OCI-LY3 (cell line): ENCODE measurements around the gene RPS6KA5.

ENCODE experiments used
- H2AFZ ChIP-seq: fragments of 200-600, 300-600 bp; shearing (Covaris generic); 2 replicates; pipeline ENCODE4 v1.6.0; 2014; ENCODE audit warnings: antibody characterized with exemption, low read depth, low read length
- H3K27ac ChIP-seq: fragments of 200-600, 300-600 bp; sonication (generic); 2 replicates; pipeline ENCODE4 v1.5.1; 2014; ENCODE audit warnings: mild to moderate bottlenecking, low read length, moderate library complexity, mixed read lengths
- H3K27me3 ChIP-seq: fragments of 200-600, 300-600 bp; sonication (generic); 2 replicates; pipeline ENCODE4 v1.6.1; 2014; ENCODE audit warnings: low read depth, low read length, mixed read lengths
- H3K36me3 ChIP-seq: fragments of 200-600, 300-600 bp; sonication (generic); replicated peaks from 2 replicates; pipeline ENCODE3; 2014; ENCODE audit warnings: low read depth, low read length, mixed read lengths
- H3K4me1 ChIP-seq: fragments of 300-600, 200-600 bp; sonication (generic); 2 replicates; pipeline ENCODE4 v1.6.1; 2014; ENCODE audit warnings: low read length, mixed read lengths
- H3K4me2 ChIP-seq: fragments of 200-600, 300-600 bp; sonication (generic); 2 replicates; pipeline ENCODE4 v1.6.1; 2014; ENCODE audit warnings: low read length, mixed read lengths
- H3K4me3 ChIP-seq: fragments of 300-600, 200-600 bp; sonication (generic); 2 replicates; pipeline ENCODE4 v1.5.1; 2014; ENCODE audit warnings: antibody characterized with exemption, mild to moderate bottlenecking, low read length, moderate library complexity
- H3K79me2 ChIP-seq: fragments of 300-600, 200-600 bp; shearing (Covaris generic); 2 replicates; pipeline ENCODE4 v1.6.1; 2014; ENCODE audit warnings: mild to moderate bottlenecking, low read length, mixed read lengths
- H3K9ac ChIP-seq: fragments of 300-600, 200-600 bp; shearing (Covaris generic); 2 replicates; pipeline ENCODE4 v1.6.0; 2014; ENCODE audit warnings: mild to moderate bottlenecking, low read length, moderate library complexity
- H3K9me3 ChIP-seq: fragments of 200-600, 300-600 bp; shearing (Covaris generic); 2 replicates; pipeline ENCODE4 v1.6.1; 2014; ENCODE audit warnings: low read length, mixed read lengths; ENCODE audit not compliant: insufficient read depth
- H4K20me1 ChIP-seq: fragments of 200-600, 300-600 bp; sonication (generic); 2 replicates; pipeline ENCODE4 v1.6.1; 2016; ENCODE audit warnings: low read length, mixed read lengths; ENCODE audit not compliant: insufficient read depth
- EZH2phosphoT487 ChIP-seq: fragments of 200-600 bp; shearing (Covaris generic); IDR thresholded peaks from 2 replicates; pipeline ENCODE4 v1.6.1; 2018; ENCODE audit warnings: antibody characterized with exemption, mixed run types, low read depth
- TF ChIP-seq, protein P1 (sequence below): fragments of 200-600, 300-600 bp; sonication (generic); IDR thresholded peaks from 2 replicates; pipeline ENCODE4 v1.5.1; 2014; ENCODE audit warnings: antibody characterized with exemption, low read length, low read depth

RPS6KA5 gene

DNA sequence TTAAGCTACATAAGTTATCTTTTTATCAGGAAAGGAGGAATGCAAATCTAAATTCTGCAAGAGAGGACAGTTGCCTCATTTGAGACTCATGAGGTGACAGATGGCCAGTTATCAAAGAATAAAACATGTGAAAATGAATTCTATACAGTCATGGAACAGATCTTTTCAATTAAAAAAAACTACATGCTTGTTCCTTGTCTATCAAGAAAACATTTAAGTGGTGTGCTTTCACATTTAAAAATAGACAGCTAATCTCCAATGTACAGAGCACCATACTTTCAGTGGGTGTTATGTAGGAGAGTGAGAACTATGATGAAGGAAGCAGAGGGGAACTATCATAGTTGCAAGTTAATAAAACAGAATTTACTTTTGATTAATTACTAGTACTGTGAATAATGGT is 167.5 kb downstream of the RPS6KA5 start:
- Histone ChIP-seq H3K9ac (no peak overlapping the region), H3K4me1 (no peaks in the 10 kb centered on the region), H3K36me3 (peaks cover 8% of the 10 kb centered on the region), H3K27ac (no peak overlapping the region), H3K4me3 (no peak overlapping the region), H3K79me2 (no peaks in the 10 kb centered on the region), H3K9me3 (no peaks in the 10 kb centered on the region), H3K4me2 (no peak overlapping the region), H2AFZ (no peak overlapping the region), H3K27me3 (no peaks in the 10 kb centered on the region), H4K20me1 (no peaks in the 10 kb centered on the region)
- TF ChIP-seq, protein P1, sequence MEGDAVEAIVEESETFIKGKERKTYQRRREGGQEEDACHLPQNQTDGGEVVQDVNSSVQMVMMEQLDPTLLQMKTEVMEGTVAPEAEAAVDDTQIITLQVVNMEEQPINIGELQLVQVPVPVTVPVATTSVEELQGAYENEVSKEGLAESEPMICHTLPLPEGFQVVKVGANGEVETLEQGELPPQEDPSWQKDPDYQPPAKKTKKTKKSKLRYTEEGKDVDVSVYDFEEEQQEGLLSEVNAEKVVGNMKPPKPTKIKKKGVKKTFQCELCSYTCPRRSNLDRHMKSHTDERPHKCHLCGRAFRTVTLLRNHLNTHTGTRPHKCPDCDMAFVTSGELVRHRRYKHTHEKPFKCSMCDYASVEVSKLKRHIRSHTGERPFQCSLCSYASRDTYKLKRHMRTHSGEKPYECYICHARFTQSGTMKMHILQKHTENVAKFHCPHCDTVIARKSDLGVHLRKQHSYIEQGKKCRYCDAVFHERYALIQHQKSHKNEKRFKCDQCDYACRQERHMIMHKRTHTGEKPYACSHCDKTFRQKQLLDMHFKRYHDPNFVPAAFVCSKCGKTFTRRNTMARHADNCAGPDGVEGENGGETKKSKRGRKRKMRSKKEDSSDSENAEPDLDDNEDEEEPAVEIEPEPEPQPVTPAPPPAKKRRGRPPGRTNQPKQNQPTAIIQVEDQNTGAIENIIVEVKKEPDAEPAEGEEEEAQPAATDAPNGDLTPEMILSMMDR: no peak
- no peak for TF ChIP-seq EZH2phosphoT487

DNA sequence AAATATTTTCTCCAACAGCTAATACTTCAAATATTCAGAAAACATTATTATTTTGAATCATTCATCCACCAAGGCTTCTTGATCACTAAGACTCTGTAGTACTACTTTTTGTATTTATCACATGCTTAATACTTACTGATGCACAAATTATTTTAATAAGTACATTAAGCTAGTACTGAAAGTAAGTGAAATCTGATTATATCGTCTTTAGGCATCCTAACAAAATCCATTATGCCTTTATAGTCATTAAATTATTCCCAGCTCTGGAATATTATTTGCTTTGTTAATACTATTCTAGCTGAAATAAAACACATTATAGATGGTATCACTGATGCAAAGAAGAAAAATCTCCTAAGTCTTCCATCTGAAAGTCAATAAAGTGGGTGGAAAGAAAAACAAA is 169.1 kb downstream of the RPS6KA5 start:
- Histone ChIP-seq H3K79me2 (no peaks in the 10 kb centered on the region), H2AFZ (no peak overlapping the region), H3K4me3 (no peak overlapping the region), H3K4me1 (no peaks in the 10 kb centered on the region), H3K4me2 (no peak overlapping the region), H4K20me1 (no peaks in the 10 kb centered on the region), H3K36me3 (no peaks in the 10 kb centered on the region), H3K27ac (no peak overlapping the region), H3K9me3 (no peaks in the 10 kb centered on the region), H3K27me3 (no peaks in the 10 kb centered on the region), H3K9ac (no peak overlapping the region)
- no peak for TF ChIP-seq EZH2phosphoT487
- TF ChIP-seq, protein P1: no peak

DNA sequence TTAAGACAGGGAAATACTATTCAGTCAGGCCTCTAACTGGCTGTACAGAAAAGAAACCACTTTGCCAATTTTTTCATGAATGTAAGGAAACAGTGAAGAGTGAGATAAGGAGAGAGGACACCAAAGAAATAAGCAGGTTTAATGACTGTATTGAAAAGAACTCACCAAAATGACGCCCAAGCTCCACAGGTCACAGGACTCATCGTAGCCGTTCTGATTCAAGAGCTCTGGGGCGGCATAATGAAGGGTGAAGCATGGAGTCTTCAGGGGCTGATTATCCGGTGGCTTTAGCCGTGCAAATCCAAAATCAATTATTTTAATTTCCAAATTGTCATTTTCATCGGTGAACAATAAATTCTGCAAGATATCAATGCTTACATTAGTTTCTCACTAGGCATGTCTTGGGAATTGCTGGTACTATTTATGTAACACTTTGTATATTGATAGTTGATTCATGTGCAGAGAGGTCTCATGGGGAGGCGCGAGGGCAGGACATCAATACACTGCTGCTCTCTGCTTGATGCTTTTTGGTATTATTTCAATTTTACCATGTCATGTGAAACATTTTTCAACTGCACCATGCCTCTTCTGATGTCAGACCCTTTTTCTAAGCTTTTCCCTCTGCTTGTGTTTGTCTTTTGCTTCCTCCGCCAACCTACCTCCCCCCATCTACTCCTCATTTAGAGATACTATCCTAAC is 170.0 kb downstream of the RPS6KA5 start:
- Histone ChIP-seq H3K27me3 (no peaks in the 10 kb centered on the region), H3K79me2 (no peaks in the 10 kb centered on the region), H3K27ac (no peak overlapping the region), H4K20me1 (no peaks in the 10 kb centered on the region), H3K9me3 (no peaks in the 10 kb centered on the region), H3K4me2 (no peak overlapping the region), H3K9ac (no peak overlapping the region), H3K36me3 (no peaks in the 10 kb centered on the region), H3K4me3 (no peak overlapping the region), H2AFZ (no peak overlapping the region), H3K4me1 (no peaks in the 10 kb centered on the region)
- TF ChIP-seq, protein P1: no peak
- no peak for TF ChIP-seq EZH2phosphoT487

DNA sequence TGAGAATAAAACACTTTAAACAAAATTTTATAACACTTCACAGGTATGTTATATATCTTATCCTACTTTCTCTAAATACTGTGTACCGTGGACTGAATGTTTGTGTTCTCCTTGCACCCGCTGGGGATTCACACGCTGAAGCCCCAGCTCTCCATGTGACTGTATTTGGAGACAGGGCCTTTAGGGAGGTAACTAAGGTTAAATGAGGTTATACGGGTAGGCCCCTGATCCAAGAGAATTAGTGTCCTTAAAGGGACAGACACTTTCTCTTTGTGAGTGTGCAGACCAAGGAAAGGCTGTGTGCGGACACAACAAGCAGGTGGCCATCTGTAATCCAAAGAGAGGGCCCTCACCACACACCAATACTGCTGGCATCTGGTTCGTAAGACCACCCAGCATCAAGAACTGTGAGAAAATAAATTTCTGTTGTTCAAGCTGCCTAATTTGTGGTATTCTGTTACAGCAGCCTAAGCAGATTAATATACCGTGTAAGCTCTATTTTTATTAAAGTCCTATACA is 174.1 kb downstream of the RPS6KA5 start:
- H3K27ac ChIP-seq: no peak overlapping the region

More for the DNA sequence above, 174.1 kb downstream of the RPS6KA5 start:
- Histone ChIP-seq H3K4me3 (no peak overlapping the region), H4K20me1 (no peaks in the 10 kb centered on the region), H3K9me3 (peaks cover 18% of the 10 kb centered on the region), H3K9ac (no peak overlapping the region), H3K4me2 (no peak overlapping the region), H2AFZ (no peak overlapping the region), H3K79me2 (no peaks in the 10 kb centered on the region), H3K27me3 (no peaks in the 10 kb centered on the region), H3K36me3 (peaks cover 19% of the 10 kb centered on the region), H3K4me1 (no peaks in the 10 kb centered on the region)
- TF ChIP-seq, protein P1: no peak
- TF ChIP-seq EZH2phosphoT487: no peak
